Measurements from ENCODE around the gene TENM4.

DNA sequence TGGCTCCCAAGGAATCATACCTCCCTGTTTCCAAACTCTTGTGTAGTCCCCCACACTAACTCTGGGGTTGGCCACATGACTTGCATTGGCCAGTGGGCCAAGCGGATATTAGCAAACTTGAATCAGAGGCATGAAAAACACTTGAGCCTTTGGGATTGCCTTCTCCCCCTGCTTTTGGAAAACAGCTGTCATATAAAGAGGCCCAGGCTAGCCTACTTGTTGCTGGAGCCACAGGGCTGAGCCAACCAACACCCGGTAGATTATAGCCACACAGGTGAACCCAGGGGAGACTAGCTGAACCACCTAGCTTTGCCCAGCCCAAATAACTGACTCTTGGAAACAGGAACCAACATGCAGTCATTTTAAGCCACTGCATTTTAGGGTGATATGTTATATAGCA is 354.8 kb downstream of the TENM4 start:
- TF ChIP-seq ELF4 (IDR thresholded peaks at IDR 0.05) (no peak), CTBP1 (IDR thresholded peaks at IDR 0.05; ENCODE audit: borderline replicate concordance) (no peak), TARDBP (IDR thresholded peaks at IDR 0.05) (no peak), SP1 (IDR thresholded peaks at IDR 0.05) (no peak), LEF1 (IDR thresholded peaks at IDR 0.05; ENCODE audit: borderline replicate concordance) (no peak), FOXM1 (IDR thresholded peaks at IDR 0.05; ENCODE audit: borderline replicate concordance) (no peak), ARNT (IDR thresholded peaks at IDR 0.05) (no peak), FOXK2 (IDR thresholded peaks at IDR 0.05) (no peak), BHLHE40 (IDR thresholded peaks at IDR 0.05; ENCODE audit: borderline replicate concordance) (no peak), NFRKB (IDR thresholded peaks at IDR 0.05) (no peak)
- TF ChIP-seq, protein P1, sequence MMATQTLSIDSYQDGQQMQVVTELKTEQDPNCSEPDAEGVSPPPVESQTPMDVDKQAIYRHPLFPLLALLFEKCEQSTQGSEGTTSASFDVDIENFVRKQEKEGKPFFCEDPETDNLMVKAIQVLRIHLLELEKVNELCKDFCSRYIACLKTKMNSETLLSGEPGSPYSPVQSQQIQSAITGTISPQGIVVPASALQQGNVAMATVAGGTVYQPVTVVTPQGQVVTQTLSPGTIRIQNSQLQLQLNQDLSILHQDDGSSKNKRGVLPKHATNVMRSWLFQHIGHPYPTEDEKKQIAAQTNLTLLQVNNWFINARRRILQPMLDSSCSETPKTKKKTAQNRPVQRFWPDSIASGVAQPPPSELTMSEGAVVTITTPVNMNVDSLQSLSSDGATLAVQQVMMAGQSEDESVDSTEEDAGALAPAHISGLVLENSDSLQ (IDR thresholded peaks at IDR 0.05): no peak

All from HEK293T (cell line).